ENCODE data around the gene VRK2. TPM values are rescaled to one million over a fixed set of nuclear protein-coding genes. Genes with fewer than 3 reads are reported as not detected.
"Not testable (repeated sequence)": the region's sequence is repeated elsewhere in the genome, so short reads cannot be mapped to it uniquely, and the experiment has no call there.

VRK2 gene
- total and polyA plus RNA-seq, 5 donors from 2014 or later = 20.5 to 28.6 (median 24.0) TPM

DNA sequence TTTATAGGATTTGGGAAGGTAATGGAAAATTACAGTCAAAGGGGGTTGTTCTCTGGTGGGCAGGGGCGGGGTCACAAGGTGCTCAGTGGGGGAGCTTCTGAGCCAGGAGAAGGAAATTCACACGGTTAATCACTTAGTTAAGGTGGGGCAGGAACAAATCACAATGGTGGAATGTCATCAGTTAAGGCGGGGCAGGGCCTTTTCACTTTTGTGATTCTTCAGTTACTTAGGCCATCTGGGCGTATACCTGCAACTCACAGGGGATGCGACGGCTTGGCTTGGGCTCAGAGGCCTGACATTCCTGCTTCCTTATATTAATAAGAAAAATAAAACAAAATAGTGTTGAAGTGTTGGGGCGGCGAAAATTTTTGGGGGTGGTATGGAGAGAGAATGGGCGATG, 67.0 kb downstream of the VRK2 start:
- H3K27me3 Mint-ChIP-seq; DNase-seq; ATAC-seq (ENCODE audit: low read depth in 2 of 2); H3K9me3 ChIP-seq (ENCODE audit: control insufficient read depth in 2 of 2, low read length in 2 of 2); H3K27me3 ChIP-seq (ENCODE audit: control insufficient read depth, insufficient read depth, low read length); H3K9me3 Mint-ChIP-seq; H3K27ac ChIP-seq (ENCODE audit: insufficient read depth, low read length, poor library complexity, severe bottlenecking); H3K4me1 ChIP-seq (ENCODE audit: control insufficient read depth, insufficient read depth, low read length, poor library complexity, severe bottlenecking); H3K36me3 ChIP-seq (ENCODE audit: control insufficient read depth, insufficient read depth, low read length); H3K27ac Mint-ChIP-seq; H3K4me3 ChIP-seq (ENCODE audit: low read depth, low read length): not testable (repeated sequence)
- Mint-ChIP-seq H3K4me1 (peaks cover 3 to 17% (median 4%) of the 10 kb centered on the region in 4 donors), H3K36me3 (peaks cover 44% of the 10 kb centered on the region), H3K4me3 (peak overlapping the region in 1 of 4 donors; percentile 36)

DNA sequence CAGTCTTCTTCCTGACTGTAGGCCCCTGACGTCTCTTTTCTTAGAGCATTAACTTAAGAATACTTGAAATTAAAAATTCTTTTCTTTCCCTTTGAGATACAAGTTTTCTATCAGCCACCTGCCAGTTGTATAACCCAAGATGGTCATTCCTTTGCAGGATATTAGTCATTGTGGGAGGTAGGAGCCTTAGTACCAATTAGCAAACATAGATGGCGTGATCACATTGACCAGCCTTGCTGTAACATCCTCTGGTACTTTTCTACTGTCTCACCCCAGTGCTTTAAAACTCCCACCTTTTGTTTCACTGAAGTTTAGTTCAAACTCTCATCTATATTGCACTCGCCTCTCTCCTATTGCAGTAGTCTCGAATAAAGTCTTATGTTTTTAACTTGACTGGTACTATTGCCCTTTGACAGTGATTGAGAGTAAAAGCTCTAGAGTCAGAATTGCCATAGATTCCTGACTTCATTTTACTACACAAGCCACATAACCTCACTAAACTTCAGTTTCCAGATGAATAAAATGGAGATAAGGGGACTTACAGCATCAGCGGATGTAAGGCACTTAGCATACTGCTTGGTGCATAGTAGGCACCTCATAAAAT, 74.1 kb downstream of the VRK2 start:
- Histone ChIP-seq H3K4me3 (ENCODE audit: low read depth, low read length) (no peak overlapping the region), H3K27me3 (ENCODE audit: control insufficient read depth, insufficient read depth, low read length) (no peaks in the 10 kb centered on the region), H3K9me3 (ENCODE audit: control insufficient read depth in 2 of 2, low read length in 2 of 2) (no peaks in the 10 kb centered on the region), H3K27ac (ENCODE audit: insufficient read depth, low read length, poor library complexity, severe bottlenecking) (no peak overlapping the region), H3K4me1 (ENCODE audit: control insufficient read depth, insufficient read depth, low read length, poor library complexity, severe bottlenecking) (no peaks in the 10 kb centered on the region), H3K36me3 (ENCODE audit: control insufficient read depth, insufficient read depth, low read length) (peaks cover 17% of the 10 kb centered on the region)
- ATAC-seq (ENCODE audit: low read depth in 2 of 2) = no peak
- Mint-ChIP-seq H3K4me3 (no peak overlapping the region), H3K27me3 (no peaks in the 10 kb centered on the region), H3K4me1 (peaks cover 0 to 20% (median 3%) of the 10 kb centered on the region in 4 donors), H3K27ac (no peak overlapping the region), H3K9me3 (no peaks in the 10 kb centered on the region), H3K36me3 (peaks cover 40% of the 10 kb centered on the region)
- DNase-seq = no peak

DNA sequence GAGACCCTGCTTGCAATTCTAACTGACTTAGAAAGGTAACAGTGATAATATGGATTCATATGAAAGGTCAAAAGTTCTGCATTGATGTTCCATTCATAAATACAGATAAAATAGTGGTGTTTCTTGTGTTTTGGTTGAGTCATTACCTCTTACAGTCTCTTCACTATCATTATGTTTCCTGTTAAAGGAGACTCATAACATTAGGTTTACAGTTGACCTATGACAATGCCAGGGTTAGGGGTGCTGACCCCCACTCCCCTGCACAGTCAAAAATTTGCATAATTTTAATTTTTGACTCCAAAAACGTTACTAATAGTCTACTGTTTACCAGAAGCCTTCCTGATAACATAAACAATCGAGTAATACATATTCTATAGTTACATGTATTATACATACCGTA, 75.4 kb downstream of the VRK2 start:
- H3K4me3 ChIP-seq (ENCODE audit: low read depth, low read length) = no peak overlapping the region
- H3K27me3 ChIP-seq (ENCODE audit: control insufficient read depth, insufficient read depth, low read length) = no peaks in the 10 kb centered on the region
- H3K9me3 ChIP-seq (ENCODE audit: control insufficient read depth in 2 of 2, low read length in 2 of 2) = no peaks in the 10 kb centered on the region
- DNase-seq (no peak), ATAC-seq (ENCODE audit: low read depth in 2 of 2) (no peak)
- peaks cover 35% of the 10 kb centered on the region for H3K36me3 Mint-ChIP-seq
- H3K27ac Mint-ChIP-seq = no peak overlapping the region
- H3K4me1 ChIP-seq (ENCODE audit: control insufficient read depth, insufficient read depth, low read length, poor library complexity, severe bottlenecking) = no peaks in the 10 kb centered on the region
- H3K9me3 Mint-ChIP-seq = no peaks in the 10 kb centered on the region
- peaks cover 17% of the 10 kb centered on the region for H3K36me3 ChIP-seq (ENCODE audit: control insufficient read depth, insufficient read depth, low read length)
- peaks cover 0 to 20% (median 3%) of the 10 kb centered on the region in 4 donors for H3K4me1 Mint-ChIP-seq
- H3K27ac ChIP-seq (ENCODE audit: insufficient read depth, low read length, poor library complexity, severe bottlenecking) = no peak overlapping the region
- H3K4me3 Mint-ChIP-seq = no peak overlapping the region
- H3K27me3 Mint-ChIP-seq = no peaks in the 10 kb centered on the region

DNA sequence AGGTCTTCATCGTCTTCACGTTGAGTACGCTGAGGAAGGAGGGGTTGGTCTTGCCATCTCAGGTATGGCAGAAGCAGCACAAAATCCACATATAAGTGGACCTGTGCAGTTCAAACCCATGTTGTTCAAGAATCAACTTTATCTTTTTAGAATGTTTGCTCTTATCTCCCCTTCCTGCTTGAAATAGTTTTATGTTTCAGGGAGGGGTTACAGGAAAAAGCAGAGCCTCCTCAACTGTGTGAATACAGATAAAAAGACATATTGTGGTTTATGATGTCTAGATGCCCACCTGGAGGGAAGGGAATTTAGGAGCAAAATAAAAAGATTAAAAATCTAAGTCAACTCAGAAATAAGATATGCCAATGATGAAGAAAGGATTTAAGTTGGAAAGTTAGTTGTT, 75.9 kb downstream of the VRK2 start:
- H3K27ac ChIP-seq (ENCODE audit: insufficient read depth, low read length, poor library complexity, severe bottlenecking) = no peak overlapping the region
- no peak overlapping the region for H3K27ac Mint-ChIP-seq
- H3K9me3 ChIP-seq (ENCODE audit: control insufficient read depth in 2 of 2, low read length in 2 of 2) = no peaks in the 10 kb centered on the region
- H3K27me3 Mint-ChIP-seq = no peaks in the 10 kb centered on the region
- peaks cover 34% of the 10 kb centered on the region for H3K36me3 Mint-ChIP-seq
- H3K36me3 ChIP-seq (ENCODE audit: control insufficient read depth, insufficient read depth, low read length) = peaks cover 17% of the 10 kb centered on the region
- H3K4me1 ChIP-seq (ENCODE audit: control insufficient read depth, insufficient read depth, low read length, poor library complexity, severe bottlenecking) = no peaks in the 10 kb centered on the region
- H3K4me3 Mint-ChIP-seq = no peak overlapping the region
- no peaks in the 10 kb centered on the region for H3K9me3 Mint-ChIP-seq
- H3K4me1 Mint-ChIP-seq = peaks cover 0 to 20% (median 3%) of the 10 kb centered on the region in 4 donors
- no peak for DNase-seq
- no peak for ATAC-seq (ENCODE audit: low read depth in 2 of 2)
- no peak overlapping the region for H3K4me3 ChIP-seq (ENCODE audit: low read depth, low read length)
- no peaks in the 10 kb centered on the region for H3K27me3 ChIP-seq (ENCODE audit: control insufficient read depth, insufficient read depth, low read length)

DNA sequence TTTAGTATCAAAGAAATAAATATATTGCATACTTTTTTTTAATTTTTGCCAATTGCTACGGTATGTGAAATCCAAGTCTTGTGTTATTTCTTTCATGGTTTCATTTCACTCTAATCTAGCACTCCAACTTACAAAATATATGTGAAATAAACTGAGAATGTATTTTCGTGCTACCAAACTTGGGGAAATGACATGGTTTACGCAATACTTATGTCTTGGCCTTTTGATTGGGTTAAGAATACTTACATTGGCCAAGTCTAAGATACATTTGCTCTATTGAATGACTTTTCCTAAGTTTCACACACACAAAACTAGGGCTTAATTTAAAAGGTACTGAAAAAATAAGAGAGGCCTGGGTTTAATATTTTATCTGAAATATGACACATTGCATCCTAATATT, 80.5 kb downstream of the VRK2 start:
- no peak overlapping the region for H3K27ac ChIP-seq (ENCODE audit: insufficient read depth, low read length, poor library complexity, severe bottlenecking)
- no peaks in the 10 kb centered on the region for H3K9me3 Mint-ChIP-seq
- H3K27me3 Mint-ChIP-seq = no peaks in the 10 kb centered on the region
- peaks cover 23% of the 10 kb centered on the region for H3K36me3 Mint-ChIP-seq
- peaks cover 0 to 6% (median 0%) of the 10 kb centered on the region in 4 donors for H3K4me1 Mint-ChIP-seq
- H3K27me3 ChIP-seq (ENCODE audit: control insufficient read depth, insufficient read depth, low read length) = no peaks in the 10 kb centered on the region
- ATAC-seq (ENCODE audit: low read depth in 2 of 2) = no peak
- DNase-seq = no peak
- no peak overlapping the region for H3K4me3 Mint-ChIP-seq
- no peak overlapping the region for H3K4me3 ChIP-seq (ENCODE audit: low read depth, low read length)
- H3K9me3 ChIP-seq (ENCODE audit: control insufficient read depth in 2 of 2, low read length in 2 of 2) = no peaks in the 10 kb centered on the region
- no peaks in the 10 kb centered on the region for H3K4me1 ChIP-seq (ENCODE audit: control insufficient read depth, insufficient read depth, low read length, poor library complexity, severe bottlenecking)
- no peak overlapping the region for H3K27ac Mint-ChIP-seq
- peaks cover 20% of the 10 kb centered on the region for H3K36me3 ChIP-seq (ENCODE audit: control insufficient read depth, insufficient read depth, low read length)

DNA sequence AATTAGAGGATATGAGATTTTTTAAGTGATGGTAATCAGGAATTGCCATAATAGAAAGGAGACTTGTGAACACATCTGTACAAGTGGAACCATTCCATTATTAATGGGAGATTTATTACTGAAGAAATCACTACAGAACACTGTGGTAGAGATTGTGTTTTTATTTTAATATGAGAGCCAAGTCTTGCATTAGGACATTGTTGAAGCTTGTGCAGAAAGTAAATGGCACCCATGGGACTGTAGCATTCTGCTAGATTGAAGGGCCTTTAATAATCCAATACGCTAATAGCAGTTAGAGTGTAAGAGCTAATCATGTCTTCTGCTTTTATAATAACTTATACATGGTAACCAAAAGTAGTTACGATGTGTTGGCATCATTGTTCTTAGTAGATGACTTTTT, 83.6 kb downstream of the VRK2 start:
- H3K27me3 ChIP-seq (ENCODE audit: control insufficient read depth, insufficient read depth, low read length) = no peaks in the 10 kb centered on the region
- peaks cover 8% of the 10 kb centered on the region for H3K36me3 ChIP-seq (ENCODE audit: control insufficient read depth, insufficient read depth, low read length)
- H3K4me3 ChIP-seq (ENCODE audit: low read depth, low read length) = no peak overlapping the region
- H3K4me1 Mint-ChIP-seq = no peaks in the 10 kb centered on the region
- H3K27ac ChIP-seq (ENCODE audit: insufficient read depth, low read length, poor library complexity, severe bottlenecking) = no peak overlapping the region
- no peaks in the 10 kb centered on the region for H3K4me1 ChIP-seq (ENCODE audit: control insufficient read depth, insufficient read depth, low read length, poor library complexity, severe bottlenecking)
- ATAC-seq (ENCODE audit: low read depth in 2 of 2) (no peak), DNase-seq (no peak)
- H3K9me3 ChIP-seq (ENCODE audit: control insufficient read depth in 2 of 2, low read length in 2 of 2) = no peaks in the 10 kb centered on the region
- H3K27ac Mint-ChIP-seq = no peak overlapping the region
- no peak overlapping the region for H3K4me3 Mint-ChIP-seq
- no peaks in the 10 kb centered on the region for H3K9me3 Mint-ChIP-seq
- H3K36me3 Mint-ChIP-seq = peaks cover 24% of the 10 kb centered on the region
- H3K27me3 Mint-ChIP-seq = no peaks in the 10 kb centered on the region

DNA sequence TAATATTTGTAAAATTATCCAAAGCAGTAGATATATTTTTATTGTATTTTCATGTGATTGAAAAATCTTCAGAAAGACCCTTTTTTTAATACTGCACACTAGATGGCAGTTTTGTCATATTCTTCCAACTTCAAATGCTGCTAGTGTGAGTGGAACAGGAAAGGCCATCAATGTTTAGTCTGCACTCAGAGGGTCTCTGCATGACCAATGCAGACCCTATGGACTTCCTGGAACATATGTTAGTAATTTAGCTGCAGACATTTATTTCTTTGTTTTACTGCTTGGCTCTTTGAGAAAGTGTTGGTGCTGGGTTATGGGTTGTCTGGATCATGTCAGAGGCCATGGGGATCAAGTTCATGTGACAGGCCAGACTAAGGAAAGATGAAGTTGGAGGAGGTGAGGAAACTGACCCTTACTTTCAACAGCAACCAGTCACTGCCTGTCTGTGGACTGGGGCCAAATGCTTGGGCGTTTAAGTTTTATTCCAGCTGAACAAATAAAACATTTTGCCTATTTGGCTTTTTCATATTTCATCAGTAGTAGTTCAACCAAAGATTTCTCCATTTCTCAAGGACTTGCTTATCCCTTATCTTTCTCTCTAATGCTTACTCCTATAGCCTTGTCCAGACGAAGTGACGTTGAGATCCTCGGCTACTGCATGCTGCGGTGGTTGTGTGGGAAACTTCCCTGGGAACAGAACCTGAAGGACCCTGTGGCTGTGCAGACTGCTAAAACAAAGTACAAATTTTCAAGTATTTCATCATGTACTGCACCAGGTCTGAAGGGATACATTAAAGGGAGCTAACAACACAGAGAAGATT, 84.8 kb downstream of the VRK2 start:
- Mint-ChIP-seq H3K4me3 (no peak overlapping the region), H3K4me1 (no peaks in the 10 kb centered on the region), H3K9me3 (no peaks in the 10 kb centered on the region), H3K27me3 (no peaks in the 10 kb centered on the region), H3K27ac (peak overlapping the region in 1 of 3 donors; percentile 66), H3K36me3 (peaks cover 24% of the 10 kb centered on the region)
- H3K4me3 ChIP-seq (ENCODE audit: low read depth, low read length) = no peak overlapping the region
- H3K27me3 ChIP-seq (ENCODE audit: control insufficient read depth, insufficient read depth, low read length) = no peaks in the 10 kb centered on the region
- H3K9me3 ChIP-seq (ENCODE audit: control insufficient read depth in 2 of 2, low read length in 2 of 2) = no peaks in the 10 kb centered on the region
- no peak for ATAC-seq (ENCODE audit: low read depth in 2 of 2)
- H3K36me3 ChIP-seq (ENCODE audit: control insufficient read depth, insufficient read depth, low read length) = peaks cover 8% of the 10 kb centered on the region
- no peaks in the 10 kb centered on the region for H3K4me1 ChIP-seq (ENCODE audit: control insufficient read depth, insufficient read depth, low read length, poor library complexity, severe bottlenecking)
- no peak overlapping the region for H3K27ac ChIP-seq (ENCODE audit: insufficient read depth, low read length, poor library complexity, severe bottlenecking)
- DNase-seq = no peak

DNA sequence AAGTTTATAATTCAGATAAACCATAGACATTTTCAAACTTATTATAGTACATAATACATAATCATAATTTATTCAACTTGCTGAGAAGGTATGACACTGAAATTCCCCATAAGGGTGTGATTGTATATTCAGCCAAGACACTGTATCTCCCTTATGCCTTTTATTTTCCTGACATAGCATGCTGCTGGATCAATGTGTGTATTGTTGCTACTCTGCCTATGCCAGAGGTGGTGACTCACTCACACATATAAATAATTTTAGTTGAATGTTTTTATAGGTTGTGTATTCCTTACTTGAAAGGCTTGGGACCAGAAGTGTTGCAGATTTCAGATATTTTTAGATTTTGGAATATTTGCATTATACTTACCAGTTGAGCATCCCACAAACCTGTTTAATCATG, 86.8 kb downstream of the VRK2 start:
- Mint-ChIP-seq H3K36me3 (peaks cover 24% of the 10 kb centered on the region), H3K4me3 (no peak overlapping the region), H3K9me3 (no peaks in the 10 kb centered on the region), H3K27me3 (no peaks in the 10 kb centered on the region), H3K4me1 (no peaks in the 10 kb centered on the region), H3K27ac (no peak overlapping the region)
- DNase-seq (no peak), ATAC-seq (ENCODE audit: low read depth in 2 of 2) (no peak)
- Histone ChIP-seq H3K36me3 (ENCODE audit: control insufficient read depth, insufficient read depth, low read length) (peaks cover 8% of the 10 kb centered on the region), H3K27ac (ENCODE audit: insufficient read depth, low read length, poor library complexity, severe bottlenecking) (no peak overlapping the region), H3K27me3 (ENCODE audit: control insufficient read depth, insufficient read depth, low read length) (no peaks in the 10 kb centered on the region), H3K9me3 (ENCODE audit: control insufficient read depth in 2 of 2, low read length in 2 of 2) (no peaks in the 10 kb centered on the region), H3K4me1 (ENCODE audit: control insufficient read depth, insufficient read depth, low read length, poor library complexity, severe bottlenecking) (no peaks in the 10 kb centered on the region), H3K4me3 (ENCODE audit: low read depth, low read length) (no peak overlapping the region)

Data from CD4-positive, CD25-positive, alpha-beta regulatory T cell (primary cell).